HG02852 (cell line): ENCODE measurements around the gene C11orf68.
"Not testable (repeated sequence)": the region's sequence is repeated elsewhere in the genome, so short reads cannot be mapped to it uniquely, and the experiment has no call there.

Experiments used
- ATAC-seq: cut with Tn5 transposase; IDR thresholded peaks from one replicate; pipeline ENCODE4 v1.9.1; 2021; ENCODE audit warnings: mild to moderate bottlenecking, moderate library complexity; ENCODE audit not compliant: unreplicated experiment

Gene C11orf68

GRCh38 chr11:65915821-65916251 lies 3.0 kb downstream of the C11orf68 start:
- ATAC-seq: no peak

GRCh38 chr11:65915101-65915820 lies 3.6 kb downstream of the C11orf68 start:
- no peak for ATAC-seq

GRCh38 chr11:65912845-65913244 lies 6.0 kb downstream of the C11orf68 start:
- no peak for ATAC-seq

- ATAC-seq: no peak
Observed at GRCh38 chr11:65911682-65912568, 6.9 kb downstream of the C11orf68 start.

GRCh38 chr11:65907878-65908277 lies 11.0 kb downstream of the C11orf68 start:
- no peak for ATAC-seq

- ATAC-seq: no peak
Observed at GRCh38 chr11:65906602-65907001, 12.3 kb downstream of the C11orf68 start.

GRCh38 chr11:65903715-65904114 lies 15.1 kb downstream of the C11orf68 start:
- ATAC-seq: no peak

GRCh38 chr11:65903068-65903481 lies 15.8 kb downstream of the C11orf68 start:
- no peak for ATAC-seq

- ATAC-seq: no peak
Observed at GRCh38 chr11:65900899-65901180, 18.0 kb downstream of the C11orf68 start.

GRCh38 chr11:65900125-65900898 lies 18.6 kb downstream of the C11orf68 start, which contains the start of gene FOSL1:
FOSL1 (minus strand) TSS chr11:65900388; CDS start chr11:65900339, 49 bp downstream.
- peak; percentile 72 for ATAC-seq

GRCh38 chr11:65899356-65900124 lies 19.3 kb downstream of the C11orf68 start:
- peak; percentile 8 for ATAC-seq

- ATAC-seq: no peak
Observed at GRCh38 chr11:65898656-65899355, 20.1 kb downstream of the C11orf68 start.

- ATAC-seq: no peak
Observed at GRCh38 chr11:65897020-65897471, 21.8 kb downstream of the C11orf68 start.

- no peak for ATAC-seq
Observed at GRCh38 chr11:65896034-65896999, 22.5 kb downstream of the C11orf68 start.

- ATAC-seq: no peak
Observed at GRCh38 chr11:65895482-65895981, 23.3 kb downstream of the C11orf68 start.

- ATAC-seq: no peak
Observed at GRCh38 chr11:65894034-65894591, 24.7 kb downstream of the C11orf68 start.

- no peak for ATAC-seq
Observed at GRCh38 chr11:65892661-65893317, 26.1 kb downstream of the C11orf68 start.

GRCh38 chr11:65892137-65892540 lies 26.7 kb downstream of the C11orf68 start:
- ATAC-seq: not testable (repeated sequence)
